Thoracic aorta (tissue), 2 donors: ENCODE results near the gene SETBP1. TPM values are rescaled to one million over a fixed set of nuclear protein-coding genes. Genes with fewer than 3 reads are reported as not detected.

Experiments
- ATAC-seq: fragments of 150-250 bp; one replicate; pipeline ENCODE4 v1.8.0; 2017; ENCODE audit warnings: low read depth; ENCODE audit not compliant: insufficient number of reproducible peaks, low FRiP score
- DNase-seq: peaks from one replicate; pipeline ENCODE4 v3.0.0-alpha.2; 2020; ENCODE audit warnings: low spot score
- H3K27ac ChIP-seq, 2 donors: fragments of 200-600 bp; sonication (generic); 1 replicate in 1 of 2; 2 replicates in 1 of 2; pipeline ENCODE4 v1.5.1; 2016; ENCODE audit warnings: mild to moderate bottlenecking in 2 of 2, moderate library complexity in 2 of 2
- H3K27me3 ChIP-seq: fragments of 200-600 bp; sonication (generic); replicated peaks from 2 replicates; pipeline ENCODE4 v1.6.0; 2016; ENCODE audit warnings: mild to moderate bottlenecking; ENCODE audit not compliant: insufficient read depth
- H3K36me3 ChIP-seq: fragments of 200-600 bp; sonication (generic); one replicate; pipeline ENCODE4 v1.5.1; 2016
- H3K4me1 ChIP-seq, 2 donors: fragments of 200-600 bp; sonication (generic); 1 replicate in 1 of 2; 2 replicates in 1 of 2; pipeline versions ENCODE4 v1.5.1 to v1.6.0; 2016; ENCODE audit warnings: low read depth in 2 of 2, mild to moderate bottlenecking in 1 of 2; ENCODE audit not compliant: control insufficient read depth in 1 of 2
- H3K4me3 ChIP-seq: fragments of 200-600 bp; sonication (generic); 2 replicates; pipeline ENCODE4 v1.5.1; 2016; ENCODE audit warnings: mild to moderate bottlenecking
- H3K9me3 ChIP-seq: fragments of 200-600 bp; sonication (generic); 2 replicates; pipeline ENCODE4 v1.5.1; 2016
- total RNA-seq, 2 donors: library from RNA; depleted of rRNA; stranded (reverse); fragments of >200 nt; gene quantifications; one replicate each; pipeline versions ENCODE4 v1.1.0 to v1.2.3, GENCODE V29; 2016
- TF ChIP-seq, protein P1 (sequence below): fragments of 200-600 bp; sonication (generic); IDR thresholded peaks from one replicate; pipeline ENCODE4 v1.5.1; 2019; ENCODE audit warnings: antibody characterized with exemption

The SETBP1 gene
- total RNA-seq, 2 donors from 2014 or later: 39.3 to 50.2 TPM

DNA sequence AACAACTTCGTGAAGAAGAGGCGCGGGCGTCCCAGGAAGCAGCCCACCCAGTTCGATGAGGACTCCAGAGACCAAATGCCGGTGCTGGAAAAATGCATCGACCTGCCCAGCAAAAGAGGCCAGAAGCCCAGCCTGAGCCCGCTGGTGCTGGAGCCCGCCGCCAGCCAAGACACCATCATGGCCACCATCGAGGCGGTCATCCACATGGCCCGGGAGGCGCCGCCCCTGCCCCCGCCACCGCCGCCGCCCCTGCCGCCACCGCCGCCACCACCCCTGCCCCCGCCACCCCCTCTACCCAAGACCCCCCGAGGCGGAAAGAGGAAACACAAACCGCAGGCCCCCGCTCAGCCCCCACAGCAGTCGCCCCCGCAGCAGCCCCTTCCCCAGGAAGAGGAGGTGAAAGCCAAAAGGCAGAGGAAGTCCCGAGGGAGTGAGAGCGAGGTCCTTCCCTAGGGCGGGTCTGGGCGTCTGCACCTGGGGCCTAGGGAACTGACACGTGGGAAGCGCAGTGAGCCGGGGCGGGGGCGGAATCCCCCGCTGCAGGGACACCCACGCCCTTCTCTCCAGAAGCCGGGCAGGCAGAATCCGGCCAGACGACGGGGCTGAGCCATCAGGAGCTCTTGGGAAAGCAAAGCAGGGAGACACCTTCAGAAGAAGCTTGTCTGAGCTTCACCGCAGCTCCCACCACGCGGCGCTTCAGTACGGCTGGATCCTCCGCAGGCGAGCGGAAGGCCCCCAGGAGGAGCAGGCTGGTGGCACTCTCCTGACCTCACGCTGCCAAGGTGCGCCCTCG is 382.8 kb downstream of the SETBP1 start:
- Histone ChIP-seq H3K9me3 (no peaks in the 10 kb centered on the region), H3K27ac (no peak overlapping the region), H3K36me3 (peaks cover 6% of the 10 kb centered on the region), H3K4me1 (no peaks in the 10 kb centered on the region), H3K27me3 (no peaks in the 10 kb centered on the region), H3K4me3 (no peak overlapping the region)
- no peak for DNase-seq
- ATAC-seq: no peak
- TF ChIP-seq, protein P1, sequence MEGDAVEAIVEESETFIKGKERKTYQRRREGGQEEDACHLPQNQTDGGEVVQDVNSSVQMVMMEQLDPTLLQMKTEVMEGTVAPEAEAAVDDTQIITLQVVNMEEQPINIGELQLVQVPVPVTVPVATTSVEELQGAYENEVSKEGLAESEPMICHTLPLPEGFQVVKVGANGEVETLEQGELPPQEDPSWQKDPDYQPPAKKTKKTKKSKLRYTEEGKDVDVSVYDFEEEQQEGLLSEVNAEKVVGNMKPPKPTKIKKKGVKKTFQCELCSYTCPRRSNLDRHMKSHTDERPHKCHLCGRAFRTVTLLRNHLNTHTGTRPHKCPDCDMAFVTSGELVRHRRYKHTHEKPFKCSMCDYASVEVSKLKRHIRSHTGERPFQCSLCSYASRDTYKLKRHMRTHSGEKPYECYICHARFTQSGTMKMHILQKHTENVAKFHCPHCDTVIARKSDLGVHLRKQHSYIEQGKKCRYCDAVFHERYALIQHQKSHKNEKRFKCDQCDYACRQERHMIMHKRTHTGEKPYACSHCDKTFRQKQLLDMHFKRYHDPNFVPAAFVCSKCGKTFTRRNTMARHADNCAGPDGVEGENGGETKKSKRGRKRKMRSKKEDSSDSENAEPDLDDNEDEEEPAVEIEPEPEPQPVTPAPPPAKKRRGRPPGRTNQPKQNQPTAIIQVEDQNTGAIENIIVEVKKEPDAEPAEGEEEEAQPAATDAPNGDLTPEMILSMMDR: no peak

- Histone ChIP-seq H3K27me3 (no peaks in the 10 kb centered on the region), H3K4me3 (no peak overlapping the region), H3K36me3 (peaks cover 6% of the 10 kb centered on the region), H3K9me3 (no peaks in the 10 kb centered on the region), H3K27ac (no peak overlapping the region), H3K4me1 (no peaks in the 10 kb centered on the region)
- DNase-seq (no peak), ATAC-seq (no peak)
- TF ChIP-seq, protein P1: no peak
Measured at GRCh38 chr18:45066210-45066609, 385.5 kb downstream of the SETBP1 start.

DNA sequence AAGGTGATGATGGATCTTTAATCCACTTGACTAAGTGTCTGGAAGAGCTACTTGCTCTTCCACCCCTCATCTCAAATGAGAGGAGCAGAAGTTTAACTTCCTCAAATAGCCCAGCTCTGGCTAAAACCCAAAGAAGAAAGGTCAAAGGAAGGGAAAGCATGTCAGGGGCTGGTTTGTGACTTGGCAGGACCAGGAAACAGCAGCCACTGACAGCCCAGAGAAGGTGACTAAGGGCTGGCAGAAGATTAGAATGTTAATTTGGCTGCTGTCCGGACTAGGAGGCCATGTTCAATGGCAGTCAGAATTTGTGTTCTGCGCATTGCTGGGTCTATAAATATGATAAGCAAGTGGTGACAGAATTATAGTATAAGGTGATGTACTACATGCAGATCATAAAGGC is 386.2 kb downstream of the SETBP1 start:
- no peak for ATAC-seq
- Histone ChIP-seq H3K4me3 (no peak overlapping the region), H3K27ac (no peak overlapping the region), H3K27me3 (no peaks in the 10 kb centered on the region), H3K4me1 (no peaks in the 10 kb centered on the region), H3K9me3 (no peaks in the 10 kb centered on the region), H3K36me3 (peaks cover 6% of the 10 kb centered on the region)
- TF ChIP-seq, protein P1: no peak
- DNase-seq: no peak

DNA sequence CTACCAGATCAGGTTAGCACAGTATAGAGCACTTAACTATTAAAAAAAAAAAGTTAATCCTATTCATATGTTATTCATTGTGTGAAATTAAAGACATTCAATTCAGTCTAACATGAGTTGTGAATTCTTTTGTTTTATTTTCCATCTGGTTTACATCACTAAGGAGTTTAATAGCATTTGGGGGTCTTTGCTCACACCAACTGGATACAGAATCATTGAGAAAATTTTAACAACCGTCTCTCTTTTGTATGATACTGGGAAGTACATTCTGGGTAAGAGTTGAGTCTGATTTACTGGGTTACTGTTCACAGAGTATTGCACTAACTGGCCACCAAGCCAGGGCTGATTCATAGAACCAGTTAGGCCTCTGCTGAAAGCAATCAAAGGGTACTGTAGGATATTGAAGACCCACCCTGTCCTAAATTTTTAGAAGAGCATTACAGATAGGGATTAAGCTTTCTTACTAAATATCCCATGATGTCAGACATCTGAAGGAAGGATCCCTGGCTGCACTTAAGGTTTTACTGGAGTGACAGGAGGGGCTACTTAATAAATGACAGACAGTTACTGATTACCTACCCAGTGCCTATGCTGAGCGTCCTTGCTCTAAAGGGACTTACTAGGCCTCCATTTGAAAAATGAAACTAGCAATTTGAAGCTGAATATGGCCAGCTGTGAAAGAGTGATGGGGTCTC is 387.9 kb downstream of the SETBP1 start:
- H3K27ac ChIP-seq: no peak overlapping the region
- no peaks in the 10 kb centered on the region for H3K4me1 ChIP-seq
- no peak overlapping the region for H3K4me3 ChIP-seq
- no peak for DNase-seq
- TF ChIP-seq, protein P1: no peak
- no peak for ATAC-seq
- H3K36me3 ChIP-seq: peaks cover 5% of the 10 kb centered on the region
- no peaks in the 10 kb centered on the region for H3K27me3 ChIP-seq
- no peaks in the 10 kb centered on the region for H3K9me3 ChIP-seq

GRCh38 chr18:45069546-45069945 is 388.9 kb downstream of the SETBP1 start:
- no peak for ATAC-seq
- Histone ChIP-seq H3K4me3 (no peak overlapping the region), H3K4me1 (no peaks in the 10 kb centered on the region), H3K27ac (no peak overlapping the region), H3K36me3 (no peaks in the 10 kb centered on the region), H3K27me3 (no peaks in the 10 kb centered on the region), H3K9me3 (no peaks in the 10 kb centered on the region)
- no peak for DNase-seq
- TF ChIP-seq, protein P1: no peak
